Right ventricle myocardium superior (tissue), 1 donor: ENCODE results near the gene LAIR1. TPM values are rescaled to one million over a fixed set of nuclear protein-coding genes. Genes with fewer than 3 reads are reported as not detected.
"Not testable (repeated sequence)": the region's sequence is repeated elsewhere in the genome, so short reads cannot be mapped to it uniquely, and the experiment has no call there.

ENCODE experiments used
- ATAC-seq: fragments of 200-7000 bp; cut with Tn5 transposase; one replicate; pipeline ENCODE4 v1.9.1; 2020; ENCODE audit warnings: mild to moderate bottlenecking; ENCODE audit not compliant: poor library complexity
- DNase-seq: peaks from one replicate; pipeline ENCODE4 v3.0.0-alpha.2; 2020
- intact Hi-C: fragments of 100-400 bp; cut with DNase I; formaldehyde crosslinking; loops from one replicate; pipeline ENCODE4 v1.11.2; 2022
- total RNA-seq: library from RNA; stranded (reverse); fragmentation: NEBNext Ultra II Directional; extraction: Animal tissue kit (Norgen Biotek cat#: 25700); gene quantifications from one replicate; pipeline ENCODE4 v1.2.1, GENCODE V29; 2021
- donor health status: DM: no; HTN: yes; CAD: no; lungs with severe emphysema.

LAIR1 gene
- total RNA-seq, 1 donor from 2014 or later: 6.3 TPM

DNA sequence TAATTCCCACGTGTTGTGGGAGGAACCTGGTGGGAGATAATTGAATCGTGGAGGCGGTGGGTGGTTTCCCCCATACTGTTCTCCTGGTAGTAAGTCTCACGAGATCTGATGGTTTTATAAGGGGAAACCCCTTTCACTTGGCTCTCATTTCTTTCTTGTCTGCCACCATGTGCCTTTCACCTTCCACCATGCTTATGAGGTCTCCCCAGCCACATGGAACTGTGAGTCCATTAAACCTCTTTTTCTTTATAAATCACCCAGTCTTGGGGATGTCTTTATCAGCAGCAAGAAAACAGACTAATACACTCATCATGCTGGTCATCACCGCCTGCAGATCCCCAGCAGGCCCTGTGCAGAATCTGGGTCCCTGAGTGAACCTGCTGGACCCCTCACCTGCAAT is 36.0 kb downstream of the LAIR1 start:
- intact Hi-C loops, DNase-seq, ATAC-seq: not testable (repeated sequence)

DNA sequence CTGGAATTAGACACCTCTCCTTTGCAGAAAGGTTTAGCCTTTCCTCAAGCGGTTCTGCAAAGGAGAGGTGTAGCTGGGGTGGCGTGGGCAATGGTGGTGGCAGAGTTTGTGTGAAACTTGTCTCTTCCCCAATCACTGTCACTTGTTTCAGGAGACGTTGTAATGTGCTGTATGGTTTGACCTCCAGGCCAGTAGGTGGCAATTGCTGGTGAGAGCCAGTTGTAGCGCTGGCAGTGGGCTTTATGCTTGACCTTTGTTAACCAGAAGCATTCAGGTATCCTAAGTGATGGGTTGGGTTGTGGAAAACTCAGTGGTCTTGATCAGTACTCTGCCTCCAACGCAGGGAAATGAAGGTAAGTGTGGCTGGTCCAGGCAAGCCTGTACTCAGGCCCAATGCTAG is 39.1 kb downstream of the LAIR1 start:
- DNase-seq (no peak), ATAC-seq (no peak)
- intact Hi-C loops: no loop called here

DNA sequence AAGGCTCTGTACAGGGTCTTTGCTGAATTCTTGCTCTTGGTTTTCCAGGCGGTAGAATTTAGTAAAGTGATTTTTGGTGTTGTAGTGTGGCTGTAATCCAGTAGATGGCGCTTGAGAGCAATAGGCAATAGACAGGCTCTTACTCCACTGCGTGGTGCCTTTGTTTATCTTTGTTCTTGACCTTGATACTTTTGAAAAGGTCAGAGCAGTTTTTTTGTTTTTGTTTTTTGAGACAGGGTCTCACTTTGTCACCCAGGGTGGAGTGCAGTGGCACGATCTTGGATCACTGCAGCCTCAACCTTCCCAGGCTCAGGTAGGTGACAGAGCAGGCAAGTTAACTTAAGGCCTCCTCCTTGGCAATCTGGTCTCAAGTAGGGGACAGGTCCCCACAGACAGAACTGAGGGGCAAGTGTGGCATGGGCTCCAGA is 39.5 kb downstream of the LAIR1 start:
- intact Hi-C loops: no loop called here
- DNase-seq: no peak
- ATAC-seq: peak; percentile 58

DNA sequence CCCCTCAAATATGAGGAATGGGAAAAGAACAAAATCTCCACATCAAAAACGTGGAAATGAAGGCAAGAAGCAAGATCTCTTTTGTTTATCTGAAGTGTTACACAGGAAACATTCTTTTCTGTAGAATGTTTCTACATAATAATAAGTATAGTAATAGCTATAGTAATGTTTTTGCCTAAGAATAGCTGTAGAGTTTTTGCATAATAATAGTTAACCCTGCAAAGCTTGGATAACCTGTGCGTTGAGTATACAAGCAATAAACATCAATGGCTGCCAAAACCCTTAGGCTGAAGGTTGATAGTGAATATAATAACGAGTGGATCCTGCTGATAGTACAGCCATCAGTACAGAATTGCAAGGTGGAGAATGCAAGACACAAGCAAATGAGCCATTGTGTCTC is 40.7 kb downstream of the LAIR1 start:
- no peak for DNase-seq
- intact Hi-C loops: no loop called here
- no peak for ATAC-seq

DNA sequence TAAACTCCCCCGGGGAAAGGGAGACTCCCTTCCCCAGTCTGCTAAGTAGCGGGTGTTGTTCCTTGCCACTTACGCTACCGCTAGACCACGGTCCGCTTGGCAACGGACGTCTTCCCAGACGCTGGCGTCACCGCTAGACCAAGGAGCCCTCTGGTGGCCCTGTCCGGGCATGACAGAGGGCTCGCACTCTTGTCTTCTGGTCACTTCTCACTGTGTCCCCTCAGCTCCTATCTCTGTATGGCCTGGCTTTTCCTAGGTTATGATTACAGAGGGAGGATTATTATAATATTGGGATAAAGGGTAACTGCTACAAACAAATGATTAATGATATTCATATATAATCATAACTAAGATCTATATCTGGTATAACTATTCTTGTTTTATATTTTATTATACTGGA is 41.8 kb downstream of the LAIR1 start:
- intact Hi-C loops: not testable (repeated sequence)

DNA sequence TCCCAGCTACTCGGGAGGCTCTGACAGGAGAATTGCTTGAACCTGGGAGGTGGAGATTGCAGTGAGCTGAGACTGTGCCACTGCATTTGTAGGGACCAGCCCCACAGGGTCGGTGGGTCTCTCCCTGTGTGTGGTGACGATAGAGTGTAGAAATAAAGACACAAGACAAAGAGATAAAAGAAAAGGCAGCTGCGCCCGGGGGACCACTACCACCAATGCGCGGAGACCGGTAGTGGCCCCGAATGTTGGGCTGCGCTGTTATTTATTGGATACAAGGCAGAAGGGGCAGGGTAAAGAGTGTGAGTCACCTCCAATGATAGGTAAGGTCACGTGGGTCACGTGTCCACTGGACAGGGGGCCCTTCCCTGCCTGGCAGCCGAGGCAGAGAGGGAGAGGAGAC is 42.4 kb downstream of the LAIR1 start:
- ATAC-seq, DNase-seq, intact Hi-C loops: not testable (repeated sequence)

More for the DNA sequence above, 41.8 kb downstream of the LAIR1 start:
- ATAC-seq, DNase-seq: not testable (repeated sequence)

DNA sequence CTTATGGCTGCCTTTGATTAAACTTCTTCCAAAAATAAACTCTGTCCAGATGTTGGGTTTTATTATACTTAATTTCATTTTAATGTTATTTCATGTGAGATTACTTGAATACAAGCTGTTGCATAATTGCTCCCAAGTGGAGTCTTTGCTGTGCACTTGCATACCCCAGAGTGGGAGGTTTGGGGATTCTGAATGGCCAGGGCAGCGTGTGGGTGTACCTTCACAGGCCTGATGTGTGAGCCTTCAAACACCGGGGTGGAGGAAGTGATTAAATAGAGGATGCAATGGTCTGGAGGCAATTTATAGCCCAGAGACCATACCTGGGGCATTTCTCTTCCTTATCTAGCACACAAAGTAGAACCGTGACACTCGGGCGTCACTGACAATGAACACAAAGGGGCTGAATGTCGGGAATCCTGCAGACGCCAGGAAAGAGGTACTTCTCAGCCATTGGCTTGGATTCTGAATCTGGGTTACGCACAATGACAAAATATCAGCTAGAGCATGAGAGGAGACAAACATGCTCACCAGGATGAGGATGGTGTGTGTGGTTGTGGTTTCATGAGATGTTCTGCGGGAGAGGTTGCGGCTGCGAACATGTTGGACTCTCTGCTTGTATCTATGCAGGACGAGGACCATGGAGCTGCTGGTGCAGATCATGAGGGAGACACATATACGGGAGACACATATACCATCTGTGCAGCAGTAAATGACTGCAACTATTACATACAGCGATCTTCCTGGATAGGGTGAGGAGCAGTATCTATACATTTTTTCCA is 44.6 kb downstream of the LAIR1 start:
- intact Hi-C loops: no loop called here
- DNase-seq (no peak), ATAC-seq (no peak)

DNA sequence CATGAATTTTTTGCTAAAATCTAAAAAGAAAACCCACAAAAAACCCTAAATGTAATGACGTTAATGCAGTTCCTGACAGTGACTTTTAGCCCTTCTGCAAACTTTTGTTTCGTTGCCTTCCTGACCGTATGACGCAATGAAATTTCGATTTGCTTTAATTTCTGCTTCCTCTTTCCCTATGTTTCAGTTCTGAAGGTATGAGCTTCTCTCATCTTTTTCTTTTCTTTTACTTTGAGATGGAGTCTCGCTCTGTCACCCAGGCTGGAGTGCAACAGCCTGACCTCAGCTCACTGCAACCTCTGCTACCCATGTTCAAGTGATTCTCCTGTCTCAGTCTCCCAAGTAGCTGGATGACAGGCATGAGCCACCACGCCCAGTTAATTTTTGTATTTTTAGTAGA is 45.7 kb downstream of the LAIR1 start:
- intact Hi-C loops: no loop called here
- DNase-seq (no peak), ATAC-seq (no peak)

DNA sequence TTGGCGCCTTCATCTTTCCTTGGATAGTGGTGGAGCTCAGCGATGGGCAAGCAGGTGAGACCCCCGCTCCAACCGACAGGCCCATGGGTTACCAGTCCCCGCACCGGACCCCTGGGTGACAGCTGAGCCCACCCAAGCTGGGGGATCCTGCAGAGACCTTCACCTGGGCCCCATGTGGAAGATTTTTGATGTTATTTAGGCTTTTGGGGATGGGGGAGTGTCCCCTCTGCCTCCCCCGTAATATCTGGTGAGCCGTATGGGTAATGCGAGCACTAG is 46.8 kb downstream of the LAIR1 start:
- intact Hi-C loops: no loop called here
- ATAC-seq: no peak
- no peak for DNase-seq

DNA sequence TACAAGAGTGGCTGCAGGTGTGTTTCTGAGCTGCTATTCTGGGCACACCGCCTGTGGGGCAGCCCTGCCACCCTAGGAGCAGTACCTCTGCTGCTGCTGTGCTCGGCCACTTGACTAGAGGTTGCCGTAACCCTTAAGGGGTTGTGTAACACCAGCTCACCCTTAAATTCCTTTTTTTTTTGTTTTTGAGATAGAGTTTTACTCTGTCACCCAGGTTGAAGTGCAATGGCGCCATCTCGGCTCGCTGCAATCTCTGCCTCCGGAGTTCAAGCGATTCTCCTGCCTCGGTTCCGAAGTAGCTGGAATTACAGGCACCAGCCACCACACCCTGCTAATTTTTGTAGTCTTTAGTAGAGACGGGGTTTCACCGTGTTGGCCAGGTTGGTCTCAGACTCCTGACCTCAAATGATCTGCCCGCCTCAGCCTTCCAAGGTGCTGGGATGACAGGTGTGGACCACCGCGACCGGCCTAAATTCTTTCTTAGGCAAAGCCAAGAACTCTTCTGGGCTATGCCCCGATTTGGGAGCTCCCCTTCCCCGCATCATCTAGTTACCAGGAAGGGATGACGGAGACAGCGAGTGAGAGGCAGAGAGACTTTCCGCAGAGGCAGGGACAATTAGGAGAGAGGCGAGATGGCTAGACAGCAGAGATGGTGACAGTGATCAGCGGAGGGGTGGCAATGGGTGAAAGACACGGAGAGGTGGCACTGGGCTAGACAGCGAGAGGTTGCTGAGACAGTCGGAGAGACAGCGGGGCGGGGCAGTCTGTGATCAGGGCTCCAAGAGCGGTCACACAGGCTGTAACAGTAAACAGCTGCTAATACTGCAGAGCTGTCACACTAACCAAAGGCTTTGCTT is 47.4 kb downstream of the LAIR1 start:
- ATAC-seq: no peak
- intact Hi-C loops: no loop called here
- DNase-seq: no peak

DNA sequence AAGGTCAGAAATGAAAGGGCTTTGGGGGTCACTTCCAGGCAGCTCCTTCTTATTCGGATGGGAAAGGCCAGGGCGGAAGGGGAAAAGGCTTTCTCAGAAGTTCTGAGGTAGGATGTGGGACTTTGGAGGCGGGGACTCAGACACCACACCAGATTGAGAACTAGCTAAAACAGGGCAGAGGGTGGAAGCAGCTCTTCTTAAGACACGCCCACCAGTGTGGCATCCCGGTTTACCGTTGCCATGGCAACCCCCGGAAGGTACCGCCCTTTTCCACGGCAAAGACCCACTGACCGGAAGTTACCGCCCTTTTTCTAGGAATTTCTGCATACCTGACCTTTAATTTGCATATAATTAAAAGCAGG is 48.0 kb downstream of the LAIR1 start:
- intact Hi-C loops: no loop called here
- DNase-seq: peak; percentile 59
- peak; percentile 52 for ATAC-seq

DNA sequence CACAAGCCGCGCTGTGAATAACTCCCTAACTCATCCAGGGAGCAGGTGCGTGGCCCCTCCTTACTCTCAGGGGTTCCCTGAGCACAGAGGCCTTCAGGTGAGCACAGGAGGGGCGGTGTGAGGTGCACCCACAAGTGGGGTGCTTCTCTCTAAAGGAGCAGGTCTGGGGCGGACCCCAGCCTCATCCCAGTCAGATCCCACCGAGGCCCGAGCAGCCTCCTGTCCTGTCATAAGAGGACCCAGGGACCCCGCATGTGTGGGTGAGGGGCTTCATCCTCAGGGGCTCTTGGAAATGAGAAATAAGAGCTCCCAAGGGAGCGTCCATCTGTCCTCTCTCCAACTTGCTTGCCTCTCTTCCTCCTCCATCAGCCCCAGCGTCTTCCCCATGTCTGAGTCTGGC is 48.8 kb downstream of the LAIR1 start:
- DNase-seq: no peak
- intact Hi-C loops: no loop called here
- ATAC-seq: no peak

DNA sequence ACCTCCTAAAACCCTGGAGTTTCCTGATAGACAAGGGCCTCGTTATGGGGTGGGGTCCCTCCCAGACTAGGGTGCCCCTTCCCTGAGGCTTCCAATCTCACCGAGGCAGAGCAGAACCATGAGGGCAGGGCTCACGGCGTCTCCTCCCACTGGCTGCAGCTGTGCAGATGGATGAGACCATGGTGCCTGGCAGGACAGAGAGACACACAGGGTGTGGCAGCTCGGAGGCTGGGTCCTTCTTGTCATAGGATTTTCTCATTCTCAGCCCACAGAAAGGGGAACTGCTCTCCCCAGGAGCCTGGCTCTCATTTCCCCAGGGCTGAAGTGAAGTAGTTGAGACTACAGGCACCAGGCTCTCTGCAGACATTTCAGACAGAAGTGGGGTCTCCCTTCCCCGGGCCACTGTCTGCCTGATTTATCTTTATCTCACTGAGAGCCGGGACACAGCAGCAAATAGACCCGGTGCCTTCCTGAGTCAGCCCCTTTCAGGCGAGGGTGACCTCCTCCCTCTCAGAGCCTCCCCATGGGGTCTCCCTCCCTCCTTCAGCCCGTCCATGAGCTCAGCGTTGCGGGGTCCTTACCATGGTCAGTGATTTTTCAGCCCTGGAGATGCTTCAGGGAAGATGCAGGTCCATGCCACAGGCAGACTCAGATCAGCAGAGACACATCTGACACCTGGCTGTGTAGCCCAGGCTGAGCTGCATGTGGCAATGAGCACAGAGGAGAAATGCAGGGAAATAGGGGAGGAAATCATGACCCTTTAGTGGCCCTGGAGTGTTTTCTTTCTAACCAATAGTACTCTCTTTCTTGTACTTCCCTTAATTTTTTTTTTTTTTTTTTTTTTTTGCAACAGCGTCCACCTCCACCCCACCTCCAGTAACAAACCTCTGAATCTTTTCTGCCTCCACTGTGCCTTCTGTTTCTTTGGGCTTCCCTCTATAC is 52.0 kb downstream of the LAIR1 start, which contains the start of gene LILRA5:
LILRA5 (minus strand) TSS at position 731 of the 942 bp plus-strand sequence; CDS start at position 584, 147 bp downstream.
- DNase-seq (peak; percentile 73), ATAC-seq (peak; percentile 75)
- intact Hi-C loops: no loop called here

DNA sequence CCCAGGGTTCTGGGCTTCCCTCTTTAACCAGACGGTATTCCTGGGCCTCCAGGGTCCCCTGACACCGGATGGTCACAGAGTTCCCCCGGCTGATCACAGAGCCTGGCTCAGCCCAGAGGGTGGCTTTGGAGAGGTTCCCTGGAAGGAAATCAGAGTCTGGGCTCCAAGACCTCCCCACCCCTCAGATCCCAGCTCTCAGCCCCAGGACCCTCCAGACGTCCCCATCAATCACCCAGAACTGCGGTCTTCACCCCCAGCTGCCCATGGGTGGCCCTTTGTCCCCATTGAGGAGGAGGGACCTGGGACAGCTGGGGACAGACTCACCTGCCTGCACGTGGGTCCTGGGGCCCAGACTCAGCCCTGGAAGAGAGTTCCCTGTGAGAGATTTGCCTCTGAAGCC is 52.7 kb downstream of the LAIR1 start:
- ATAC-seq (no peak), DNase-seq (no peak)
- intact Hi-C loops: no loop called here

DNA sequence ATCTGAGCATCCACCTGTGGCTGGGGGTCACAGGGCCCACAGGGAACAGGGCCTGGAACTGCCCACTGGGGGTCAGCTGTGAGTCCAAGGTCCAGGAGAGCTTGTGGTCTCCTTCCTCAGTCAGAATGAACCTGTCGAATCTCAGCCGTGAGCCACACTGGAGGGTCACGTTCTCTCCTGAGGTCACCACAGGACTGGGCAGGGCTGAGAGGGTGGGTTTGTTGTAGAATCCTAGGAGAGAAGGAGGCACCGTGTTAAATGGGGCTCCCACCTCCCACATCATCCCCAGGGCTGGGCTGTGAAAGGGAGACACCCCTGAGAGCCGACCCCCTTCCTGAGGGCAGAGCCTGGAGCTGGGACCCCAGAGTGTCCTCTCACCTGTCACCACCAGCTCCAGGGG is 53.2 kb downstream of the LAIR1 start:
- intact Hi-C loops: no loop called here
- DNase-seq (no peak), ATAC-seq (no peak)

DNA sequence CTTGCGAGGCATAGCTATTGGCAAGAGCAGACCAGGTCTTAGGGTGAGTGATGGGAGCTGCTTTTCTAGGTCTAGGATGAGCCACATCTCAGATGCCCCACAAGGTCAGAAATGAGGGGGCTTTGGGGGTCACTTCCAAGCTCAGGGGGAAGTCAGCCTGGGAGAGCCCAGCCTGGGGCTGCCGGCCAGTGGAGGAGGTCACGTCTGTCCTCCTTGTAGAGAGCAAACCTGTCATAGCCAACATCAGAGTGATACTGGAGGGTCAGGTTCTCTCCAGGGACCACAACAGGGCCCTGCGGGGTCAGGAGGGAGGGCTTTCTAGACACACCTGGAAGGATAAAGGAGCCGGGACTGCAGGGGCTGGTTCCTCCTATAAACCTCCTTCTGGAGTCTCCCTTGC is 54.2 kb downstream of the LAIR1 start:
- DNase-seq: no peak
- ATAC-seq: no peak
- intact Hi-C loops: no loop called here

DNA sequence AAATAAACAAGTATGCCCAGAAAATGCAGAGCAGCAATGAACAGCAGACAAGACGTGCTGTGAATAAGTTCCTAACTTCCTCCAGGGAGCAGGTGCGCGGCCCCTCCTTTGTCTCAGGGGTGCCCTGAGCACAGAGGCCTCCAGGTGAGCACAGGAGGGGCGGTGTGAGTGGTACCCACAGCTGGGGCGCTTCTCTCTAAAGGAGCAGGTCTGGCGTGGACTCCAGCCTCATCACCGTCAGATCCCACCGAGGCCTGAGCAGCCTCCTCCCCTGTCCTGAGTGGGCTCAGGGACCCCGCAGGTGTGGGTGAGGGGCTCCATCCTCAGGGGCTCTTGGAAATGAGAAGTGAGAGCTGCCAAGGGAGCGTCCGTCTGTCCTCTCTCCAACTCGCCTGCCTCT is 54.9 kb downstream of the LAIR1 start:
- DNase-seq: no peak
- intact Hi-C loops: no loop called here
- no peak for ATAC-seq

DNA sequence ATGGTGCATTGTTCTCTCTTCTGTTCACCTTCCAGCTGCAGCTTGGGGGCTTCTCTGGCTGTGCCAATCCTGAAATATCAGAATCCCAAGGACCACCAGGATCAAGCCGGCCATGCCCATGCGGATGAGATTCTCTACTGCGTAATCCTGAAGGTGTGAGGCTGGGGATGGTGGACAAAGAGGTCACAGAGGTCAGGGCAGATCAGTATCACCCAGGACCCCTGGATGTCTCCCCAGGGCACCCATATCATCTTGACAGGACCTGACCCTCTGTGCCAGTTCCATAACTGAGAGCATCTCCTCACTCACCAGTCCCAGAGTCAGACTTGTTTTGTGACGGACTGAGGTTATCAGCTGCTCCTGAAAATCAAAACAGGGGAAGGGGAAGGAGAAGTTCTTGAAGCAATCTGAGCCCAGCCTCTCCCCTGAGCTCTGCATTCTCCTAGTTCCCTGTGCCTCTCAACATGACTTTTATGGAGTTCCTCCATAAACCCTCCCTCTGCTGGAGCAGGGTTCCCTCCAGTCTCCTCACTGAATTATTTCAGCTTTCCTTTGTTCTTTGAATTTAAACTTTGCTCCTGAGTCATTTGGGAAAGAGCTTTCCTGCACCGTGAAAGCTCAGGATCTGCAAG is 57.2 kb downstream of the LAIR1 start:
- ATAC-seq: no peak
- intact Hi-C loops: no loop called here
- DNase-seq: no peak

DNA sequence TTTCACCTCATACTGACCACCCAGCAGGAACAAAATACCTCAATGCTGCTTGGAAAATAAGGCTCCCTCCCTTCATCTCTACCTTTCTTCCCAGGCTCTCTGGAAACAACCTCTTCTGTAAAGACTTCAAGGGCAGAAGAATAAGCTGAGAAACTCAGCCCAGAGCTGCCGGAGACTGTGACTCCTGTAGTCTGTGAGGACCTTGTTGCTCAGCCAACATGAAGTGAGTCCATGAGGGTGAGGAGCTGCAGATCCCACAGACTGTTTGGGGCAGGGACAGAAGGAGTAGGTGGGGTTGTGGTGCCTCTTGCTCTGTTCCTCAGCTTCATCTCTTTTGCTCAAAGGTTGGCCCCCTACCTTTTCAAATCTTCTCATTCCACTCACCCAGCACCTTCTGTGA is 59.6 kb downstream of the LAIR1 start:
- DNase-seq (no peak), ATAC-seq (no peak)
- intact Hi-C loops: no loop called here
